ENCODE measurements around the gene HDAC9.

The HDAC9 gene

DNA sequence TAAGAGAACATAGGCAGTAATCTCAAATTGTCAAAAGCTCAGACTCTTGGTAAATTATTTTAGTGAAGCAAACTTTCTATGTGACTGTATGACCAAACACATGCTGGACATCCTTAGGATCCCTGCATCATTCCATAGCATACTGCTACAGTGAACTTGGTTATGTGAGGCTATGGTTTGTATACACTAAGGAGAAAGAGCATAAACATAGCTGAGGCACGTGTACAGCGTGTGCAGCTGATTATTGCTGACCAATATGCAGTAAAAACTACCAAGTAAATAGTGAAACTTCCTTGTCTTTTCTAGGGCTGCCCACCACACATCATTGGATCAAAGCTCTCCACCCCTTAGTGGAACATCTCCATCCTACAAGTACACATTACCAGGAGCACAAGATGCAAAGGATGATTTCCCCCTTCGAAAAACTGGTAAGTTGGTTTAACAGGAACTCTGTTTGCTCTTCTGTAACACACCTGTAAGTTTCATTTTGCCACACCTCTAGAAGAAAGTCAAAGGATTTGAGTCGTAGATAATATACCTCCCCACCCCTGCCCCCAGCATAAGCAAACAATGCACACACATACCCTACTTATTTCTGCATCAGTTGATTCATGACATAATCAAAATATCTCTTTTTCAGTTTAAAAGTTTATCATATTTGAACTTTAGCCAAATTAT, 98.2 kb downstream of the HDAC9 start:
- DNase-seq (ENCODE audit: low read depth) = no peak

DNA sequence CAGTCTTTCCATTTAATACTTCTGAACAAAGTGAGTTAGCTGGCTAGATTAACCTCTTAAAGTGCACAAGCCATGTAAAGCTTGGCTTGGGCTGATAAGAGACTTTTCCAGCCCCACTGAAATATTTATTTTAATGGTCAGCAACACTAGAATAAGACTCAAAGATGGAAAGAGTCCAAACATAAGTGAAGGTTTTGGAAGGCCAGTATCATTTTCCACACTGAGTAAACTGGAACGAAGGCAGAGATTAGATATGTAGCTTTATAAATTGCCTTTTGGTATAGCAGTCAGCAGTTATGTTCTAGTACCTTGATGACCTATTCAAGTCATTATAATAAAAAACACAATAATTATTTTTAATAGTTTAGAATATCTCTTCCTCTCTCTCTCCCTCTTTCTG, 102.2 kb downstream of the HDAC9 start:
- DNase-seq (ENCODE audit: low read depth) = no peak

DNA sequence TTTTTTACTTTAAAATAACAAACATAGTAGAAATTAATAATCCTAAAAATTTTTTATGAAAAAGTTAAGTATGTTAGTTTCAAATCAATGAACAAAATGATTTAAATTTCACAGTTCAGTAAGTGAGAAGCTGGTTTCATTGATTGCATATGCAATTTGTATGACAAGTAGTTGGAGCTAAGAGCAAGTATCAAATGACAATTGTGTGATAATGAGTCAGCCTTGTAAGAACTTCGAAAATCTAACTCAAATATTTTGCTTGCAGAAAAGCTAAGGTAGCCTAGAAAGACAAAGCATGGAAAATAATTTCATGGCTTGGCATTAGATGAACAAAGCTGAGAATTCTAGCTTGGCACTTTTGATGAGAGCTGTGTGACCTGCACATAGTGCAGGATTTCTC, 111.5 kb downstream of the HDAC9 start:
- no peak for DNase-seq (ENCODE audit: low read depth)

DNA sequence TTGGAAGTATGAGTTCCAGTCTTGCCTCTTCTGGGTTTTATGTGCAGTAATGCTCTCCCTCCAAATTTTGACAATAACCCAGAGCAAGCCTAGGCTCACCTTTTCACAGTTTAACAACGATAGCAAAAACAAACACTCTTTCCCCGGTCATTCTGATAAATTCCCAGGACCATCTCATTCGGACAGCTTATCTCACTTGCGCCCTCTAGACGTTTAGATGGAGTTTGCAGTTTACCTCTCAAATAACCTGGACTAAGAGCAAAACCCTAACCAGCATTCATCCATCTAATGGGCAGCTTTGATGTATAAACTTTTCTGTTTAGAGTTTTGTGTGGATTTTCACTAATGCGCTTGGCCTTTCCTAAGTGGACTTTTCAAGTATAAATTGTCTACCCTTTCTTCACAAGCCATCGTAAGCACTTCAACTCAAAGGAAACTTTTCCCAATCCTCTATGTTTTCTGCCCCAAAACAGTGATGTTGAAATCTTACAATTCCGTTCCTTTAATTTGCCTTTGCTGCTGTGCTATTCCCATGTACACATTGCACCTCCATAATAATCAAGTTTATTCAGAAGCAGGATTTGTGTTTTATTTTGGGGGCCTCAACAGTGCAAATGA, 114.9 kb downstream of the HDAC9 start:
- no peak for DNase-seq (ENCODE audit: low read depth)

DNA sequence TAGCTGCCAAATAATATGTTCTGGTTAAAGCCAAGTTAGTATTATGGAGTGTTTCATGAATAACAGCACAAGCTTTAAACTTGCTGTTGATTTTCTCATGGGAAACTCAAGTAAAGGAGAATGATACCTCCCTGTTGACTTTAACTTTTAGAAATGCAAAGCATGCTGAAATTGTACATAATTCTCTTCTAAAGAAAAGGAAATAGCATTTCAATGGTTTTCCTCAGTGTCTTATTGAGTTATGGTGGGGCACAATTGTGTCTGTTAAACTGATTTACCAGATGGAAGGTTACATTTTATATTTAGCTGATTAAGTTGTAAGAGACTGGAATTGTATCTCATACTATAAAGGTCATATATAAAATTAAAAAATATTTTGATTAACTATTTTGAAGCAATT, 119.3 kb downstream of the HDAC9 start:
- no peak for DNase-seq (ENCODE audit: low read depth)

DNA sequence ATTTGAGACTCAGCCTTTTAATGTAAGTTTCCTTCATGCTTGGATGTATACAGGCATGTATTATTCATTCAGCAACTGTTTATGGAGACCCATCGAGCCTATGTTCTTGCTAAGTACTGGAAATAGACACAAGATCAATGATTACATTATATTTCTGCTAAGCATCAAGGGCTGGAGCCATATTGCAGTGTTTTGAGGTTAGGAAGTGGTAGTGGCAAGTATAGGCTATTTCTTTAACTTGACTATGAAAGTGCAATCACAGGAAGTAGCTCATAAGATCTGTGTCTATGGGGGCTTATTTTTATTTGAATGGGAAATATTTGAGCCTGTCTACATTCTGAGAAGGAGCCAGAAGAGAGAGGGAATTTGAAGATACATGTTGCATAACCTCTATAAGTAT, 123.8 kb downstream of the HDAC9 start:
- DNase-seq (ENCODE audit: low read depth) = no peak

DNA sequence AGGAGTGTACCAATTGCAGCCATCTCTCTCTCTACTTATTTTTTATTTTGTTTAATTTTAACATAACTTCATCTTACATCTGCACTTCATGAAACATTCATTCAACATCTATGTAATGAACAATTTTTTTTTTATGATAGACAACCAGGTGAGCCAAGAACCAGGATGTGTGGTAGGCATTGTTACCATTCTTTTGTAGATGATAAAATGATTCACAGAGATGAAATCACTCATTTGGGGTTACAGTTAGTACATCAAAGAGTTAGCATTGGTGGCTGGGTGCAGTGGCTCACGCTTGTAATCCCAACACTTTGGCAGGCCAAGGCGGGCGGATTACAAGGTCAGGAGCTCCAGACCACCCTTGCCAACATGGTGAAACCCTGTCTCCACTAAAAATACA, 127.8 kb downstream of the HDAC9 start:
- no peak for DNase-seq (ENCODE audit: low read depth)

DNA sequence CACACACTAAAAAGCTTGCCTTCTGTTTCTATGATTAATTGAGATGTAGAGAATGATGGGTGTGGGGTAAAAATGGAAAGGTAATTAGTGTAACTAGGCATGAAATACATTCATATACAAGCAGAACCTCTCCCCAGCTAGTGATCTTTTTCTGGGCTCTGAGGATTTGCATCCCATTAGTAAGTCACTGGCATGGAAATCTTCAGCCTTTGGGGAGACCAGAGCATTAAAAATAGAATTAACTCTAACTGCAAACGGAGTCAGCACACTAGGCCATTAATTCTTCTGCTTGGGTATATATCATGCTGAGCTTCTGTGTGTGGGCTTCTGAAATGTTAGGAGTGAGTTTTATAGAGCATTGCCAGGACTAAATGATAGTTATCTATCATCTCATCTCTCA, 128.9 kb downstream of the HDAC9 start:
- no peak for DNase-seq (ENCODE audit: low read depth)

DNA sequence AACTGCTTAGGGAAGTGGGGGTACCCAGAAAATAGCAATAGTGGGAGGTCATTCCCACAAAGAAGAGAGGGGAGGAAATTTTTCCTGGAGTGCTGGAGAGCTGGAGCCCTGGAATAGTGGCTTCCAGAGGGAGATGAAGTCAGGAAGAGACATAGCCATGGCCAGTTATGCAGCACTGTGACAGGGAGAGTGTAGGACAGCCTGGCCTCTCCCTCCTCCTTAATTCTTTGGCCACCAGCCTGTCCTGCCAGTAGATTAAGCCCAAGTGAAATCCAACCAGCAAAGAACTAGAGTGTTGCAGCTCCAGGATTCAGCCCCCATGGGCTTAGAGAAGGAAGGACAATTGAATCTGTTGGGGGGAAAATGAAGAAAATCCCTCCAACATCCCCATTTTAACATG, 130.5 kb downstream of the HDAC9 start:
- no peak for DNase-seq (ENCODE audit: low read depth)

DNA sequence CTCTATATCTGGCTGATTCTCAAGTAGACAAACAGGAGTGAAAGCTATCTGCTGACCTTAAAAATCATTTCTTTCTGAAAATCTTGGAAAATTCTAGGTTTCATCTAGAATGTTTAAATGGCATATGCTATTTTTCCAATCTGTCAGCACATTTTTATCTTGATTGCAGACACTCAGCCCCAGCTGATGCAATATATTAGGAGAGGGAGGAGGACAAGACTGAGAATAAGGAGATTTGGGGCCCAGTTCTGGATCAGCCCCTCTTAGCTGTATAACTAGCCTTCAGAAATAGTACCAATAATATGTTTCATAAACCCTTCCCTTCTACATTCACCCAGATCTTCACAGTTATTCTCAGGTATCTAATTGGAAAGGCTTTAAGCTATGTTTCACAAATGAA, 131.2 kb downstream of the HDAC9 start:
- DNase-seq (ENCODE audit: low read depth) = no peak

DNA sequence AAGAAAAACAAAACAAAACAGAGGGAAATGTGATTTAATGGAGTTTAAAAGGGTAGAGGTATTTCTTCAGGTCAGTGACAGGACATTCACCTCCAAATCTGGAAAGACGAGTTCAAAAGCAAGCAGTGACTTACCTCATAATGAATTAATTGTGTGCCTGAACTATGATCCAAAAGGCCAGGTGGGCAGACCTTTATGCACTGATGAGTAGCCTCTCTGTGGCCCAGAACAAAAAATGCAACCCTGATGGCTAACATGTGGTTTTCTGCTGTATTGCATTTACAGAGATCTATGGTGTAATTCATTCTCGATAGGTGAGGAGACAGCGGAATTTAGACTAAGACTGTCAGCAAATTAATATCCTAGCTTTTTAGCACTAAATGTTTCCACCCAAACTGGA, 142.0 kb downstream of the HDAC9 start:
- DNase-seq (ENCODE audit: low read depth) = no peak

DNA sequence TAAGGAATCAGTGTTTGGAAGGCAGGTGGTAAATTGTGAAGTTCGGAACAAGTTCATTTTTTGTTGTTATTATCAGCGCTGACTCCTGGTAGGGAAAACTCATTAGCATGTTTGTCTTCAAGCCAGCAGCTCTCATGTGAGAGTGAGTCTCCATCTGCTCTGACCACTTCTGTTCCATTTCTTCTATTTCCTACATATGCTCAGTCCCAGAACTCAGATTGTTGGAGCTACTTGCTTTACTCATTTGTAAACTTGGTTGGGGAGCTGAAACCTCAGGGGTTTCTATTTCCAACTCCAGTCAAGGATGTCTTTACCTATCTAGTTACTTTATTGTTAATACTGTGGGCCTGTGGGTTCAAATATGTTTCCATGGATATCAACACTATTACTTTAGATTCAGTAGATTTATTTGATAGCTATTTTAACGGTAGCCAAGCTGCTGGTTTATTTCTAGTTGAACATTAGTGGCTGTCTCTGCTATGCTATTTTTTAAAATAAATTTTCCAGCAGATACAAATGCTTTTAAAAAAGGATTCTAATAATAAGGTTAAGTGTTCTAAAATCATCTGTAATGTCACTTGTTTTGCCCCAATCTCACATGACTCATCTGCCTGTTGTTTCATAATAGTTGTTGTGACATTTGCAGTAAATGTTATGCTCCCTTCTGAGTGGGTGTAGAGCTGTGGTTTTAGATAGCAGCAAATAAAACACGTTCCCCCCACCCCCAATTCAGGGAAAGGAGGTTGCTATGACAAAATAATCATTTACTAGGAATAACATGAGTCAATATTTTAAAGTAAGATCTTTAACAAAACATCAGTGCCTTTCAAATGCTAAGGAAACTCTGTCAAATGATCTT, 143.3 kb downstream of the HDAC9 start:
- no peak for DNase-seq (ENCODE audit: low read depth)

DNA sequence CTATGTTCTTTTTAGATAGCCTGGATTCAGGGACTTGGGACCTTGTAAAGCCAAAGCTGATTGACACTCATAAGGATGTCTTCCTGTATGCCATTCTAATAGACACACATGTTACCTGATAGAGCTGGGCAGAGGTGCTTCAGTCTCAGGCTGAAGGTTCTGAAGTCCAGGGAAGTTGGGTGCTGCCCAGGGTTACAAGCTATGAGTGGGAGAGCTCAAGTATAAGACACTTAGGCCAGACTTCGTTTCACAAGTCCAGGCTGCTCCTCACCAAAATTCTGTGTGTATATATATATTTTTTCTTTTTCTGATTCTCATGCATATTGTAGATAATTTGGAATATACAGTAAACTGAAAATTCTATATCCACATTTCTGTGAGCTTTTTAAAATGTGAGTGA, 144.2 kb downstream of the HDAC9 start:
- DNase-seq (ENCODE audit: low read depth) = no peak

DNA sequence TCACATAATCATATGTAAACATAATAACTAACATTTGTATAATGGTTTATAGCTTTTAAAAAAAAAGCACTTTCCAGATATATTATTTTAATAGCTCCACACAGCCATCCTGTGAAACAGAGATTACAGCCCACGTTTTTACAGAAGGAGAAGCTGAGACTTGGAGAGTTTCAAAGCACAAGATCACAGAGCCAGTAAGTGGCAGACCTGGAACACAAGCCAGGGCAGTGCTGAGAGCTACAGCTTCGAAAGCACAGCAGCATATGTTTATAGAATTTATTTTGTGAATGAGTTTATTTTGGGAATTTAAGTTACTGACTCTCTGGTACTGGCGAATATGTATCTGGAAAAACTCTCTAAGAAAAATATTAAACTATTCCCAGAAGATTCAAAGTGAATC, 149.4 kb downstream of the HDAC9 start:
- no peak for DNase-seq (ENCODE audit: low read depth)

DNA sequence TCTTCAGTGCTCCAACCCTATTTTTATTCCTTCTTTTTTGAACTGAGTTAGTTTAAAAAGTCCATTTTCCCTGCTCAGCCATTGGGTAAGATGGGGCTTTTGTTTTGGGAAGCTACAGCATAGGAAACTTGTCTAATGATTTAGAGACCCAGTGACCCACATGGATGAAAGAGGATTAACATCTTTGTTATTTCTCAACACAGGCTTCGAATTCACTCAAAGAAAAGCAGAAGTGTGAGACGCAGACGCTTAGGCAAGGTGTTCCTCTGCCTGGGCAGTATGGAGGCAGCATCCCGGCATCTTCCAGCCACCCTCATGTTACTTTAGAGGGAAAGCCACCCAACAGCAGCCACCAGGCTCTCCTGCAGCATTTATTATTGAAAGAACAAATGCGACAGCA, 152.0 kb downstream of the HDAC9 start:
- no peak for DNase-seq (ENCODE audit: low read depth)

DNA sequence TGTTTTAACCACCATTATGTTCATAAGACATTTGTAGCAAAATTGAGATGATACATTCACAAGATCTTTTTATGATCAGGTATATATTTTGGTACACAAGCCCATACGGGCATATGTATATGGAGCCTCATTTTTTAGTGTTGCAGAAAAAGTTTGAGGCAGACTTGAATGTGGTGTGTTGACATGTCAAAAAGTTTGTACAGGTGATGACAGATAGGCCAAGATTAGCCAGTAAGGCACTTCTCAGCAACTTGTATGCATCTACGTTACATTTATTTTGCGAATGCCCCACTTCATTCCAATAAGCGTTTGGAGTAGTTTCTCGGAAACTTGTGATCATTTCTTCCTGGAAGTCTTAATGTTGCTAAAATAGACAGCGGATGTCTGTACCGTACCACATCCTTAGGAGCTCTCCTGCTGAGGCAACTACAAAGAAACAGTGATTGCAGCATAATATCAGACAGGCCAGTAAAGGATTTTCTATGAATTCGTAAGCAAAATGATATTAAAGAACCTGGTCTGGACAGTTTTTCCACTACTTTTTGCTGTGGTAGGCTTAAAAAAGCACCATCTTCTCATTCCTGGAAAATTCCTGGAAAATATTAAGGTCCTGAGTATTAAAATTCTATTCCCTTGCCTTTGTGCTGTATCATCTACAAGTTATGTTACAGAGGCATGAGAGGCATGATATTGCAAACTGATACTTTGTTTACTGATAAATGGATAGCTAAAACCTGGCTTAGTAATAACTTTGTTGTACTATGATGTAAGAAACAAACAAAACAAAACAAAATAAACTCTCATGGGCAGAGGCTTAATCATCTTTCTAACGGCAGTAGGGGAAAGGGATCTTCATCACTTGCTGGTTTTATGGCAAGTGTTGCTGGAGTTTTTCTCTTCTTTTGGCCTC, 153.6 kb downstream of the HDAC9 start:
- DNase-seq (ENCODE audit: low read depth) = no peak

DNA sequence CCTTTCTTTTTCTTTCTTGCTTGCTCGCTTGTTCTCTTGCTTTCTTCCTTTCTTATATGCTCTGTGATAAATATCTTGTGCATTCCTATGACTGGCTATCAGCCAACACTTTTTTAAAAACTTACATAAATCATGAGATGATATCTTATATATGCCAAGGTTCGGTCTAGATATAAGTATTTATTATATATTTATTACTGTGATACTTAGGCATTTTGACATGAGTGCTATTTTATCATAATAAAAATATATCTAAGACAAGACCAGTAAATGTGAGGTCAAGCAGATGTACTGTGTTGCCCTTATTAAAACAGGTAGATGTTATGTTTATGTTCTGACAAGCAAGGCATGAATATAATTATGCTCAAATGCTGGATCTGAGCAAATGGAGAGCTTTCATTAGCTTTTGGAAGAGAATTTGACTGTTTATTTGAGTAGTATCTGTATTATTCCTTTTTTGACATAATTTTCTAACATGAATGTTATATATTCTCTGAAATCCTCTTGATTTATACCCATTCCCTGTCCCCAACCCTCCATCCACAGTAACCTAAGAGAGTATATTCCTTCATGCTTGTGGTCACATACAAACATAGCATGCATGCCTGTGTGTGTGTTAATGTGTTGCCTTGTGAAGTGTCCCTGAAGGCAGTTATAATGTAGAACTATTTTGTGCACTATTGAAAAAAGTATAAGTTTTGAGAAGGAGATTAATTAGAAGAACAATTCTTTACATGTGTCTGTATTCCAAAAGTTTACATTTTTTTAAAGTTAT, 158.0 kb downstream of the HDAC9 start:
- DNase-seq (ENCODE audit: low read depth) = no peak

DNA sequence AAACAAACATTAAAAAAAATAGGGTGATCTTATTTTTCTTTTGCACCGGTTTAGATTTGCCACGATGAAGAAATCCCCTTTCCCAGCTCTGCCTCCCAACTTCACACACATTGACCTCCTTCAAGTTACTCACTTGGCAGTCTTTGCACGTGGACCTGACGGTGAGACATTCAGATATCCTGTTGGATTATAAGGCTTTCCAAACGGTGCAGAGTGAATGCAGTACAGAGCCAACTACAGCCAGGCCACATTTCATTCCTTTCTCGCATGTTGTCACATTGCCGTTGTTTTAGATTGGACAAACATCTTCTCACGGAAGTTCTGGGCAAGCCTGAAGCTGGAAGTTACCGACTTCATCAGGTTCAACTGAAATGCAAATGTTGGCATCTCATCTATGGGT, 159.2 kb downstream of the HDAC9 start:
- DNase-seq (ENCODE audit: low read depth) = no peak

DNA sequence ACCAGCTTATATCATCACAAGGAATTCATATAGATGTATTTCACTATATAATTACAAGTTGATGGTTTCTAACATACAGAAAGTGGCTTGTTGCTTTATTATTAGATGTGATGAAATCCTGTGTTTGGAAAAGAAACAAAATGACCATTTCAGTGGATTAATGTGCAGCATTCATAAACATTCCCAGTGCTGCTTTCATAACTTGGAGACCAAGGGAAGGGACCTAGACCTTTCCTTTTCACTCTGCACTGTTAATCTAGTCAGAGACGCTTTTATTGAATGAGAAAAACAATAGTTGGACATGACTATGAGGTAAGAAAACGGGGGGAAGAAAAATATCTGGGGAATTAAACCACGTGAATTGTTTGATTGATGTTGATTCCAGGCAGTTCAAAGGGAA, 160.0 kb downstream of the HDAC9 start:
- no peak for DNase-seq (ENCODE audit: low read depth)

DNA sequence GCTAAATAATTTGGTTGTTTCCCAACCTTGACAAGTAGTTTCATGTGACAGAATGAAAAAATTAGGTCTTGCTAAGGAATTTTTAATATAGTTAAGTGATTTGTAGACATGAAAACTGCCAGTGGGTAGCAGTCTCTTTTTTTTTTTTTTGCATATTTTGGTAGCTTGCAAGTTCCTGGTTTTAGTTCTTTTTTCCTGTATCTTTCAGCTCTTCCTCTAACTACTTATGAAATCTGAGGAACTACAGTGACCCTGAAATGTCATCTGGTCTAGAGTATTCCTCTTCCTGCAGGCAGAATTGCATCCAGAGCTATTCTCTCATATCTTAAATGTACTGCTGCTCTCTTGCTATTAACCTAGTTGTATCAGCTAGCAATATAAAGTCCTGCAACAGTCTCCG, 160.4 kb downstream of the HDAC9 start:
- DNase-seq (ENCODE audit: low read depth) = no peak

DNA sequence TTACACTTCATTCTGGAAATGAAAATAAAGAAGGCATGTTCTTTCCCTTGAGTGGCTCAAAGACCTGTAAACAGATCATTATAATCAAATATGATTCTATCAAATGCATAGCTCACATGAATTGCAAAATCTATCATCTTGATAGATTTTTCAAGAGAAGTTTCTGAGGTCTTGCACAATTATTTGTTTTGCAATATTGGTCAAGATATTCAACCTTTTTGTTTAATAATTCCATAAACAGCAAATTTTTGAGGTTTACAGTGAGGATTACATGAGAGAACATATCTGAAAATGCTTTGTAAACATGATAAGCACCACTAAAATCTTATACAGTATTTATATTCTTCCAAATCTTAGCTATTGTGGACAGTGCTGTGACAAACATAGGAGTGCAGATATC, 160.8 kb downstream of the HDAC9 start:
- DNase-seq (ENCODE audit: low read depth) = no peak

DNA sequence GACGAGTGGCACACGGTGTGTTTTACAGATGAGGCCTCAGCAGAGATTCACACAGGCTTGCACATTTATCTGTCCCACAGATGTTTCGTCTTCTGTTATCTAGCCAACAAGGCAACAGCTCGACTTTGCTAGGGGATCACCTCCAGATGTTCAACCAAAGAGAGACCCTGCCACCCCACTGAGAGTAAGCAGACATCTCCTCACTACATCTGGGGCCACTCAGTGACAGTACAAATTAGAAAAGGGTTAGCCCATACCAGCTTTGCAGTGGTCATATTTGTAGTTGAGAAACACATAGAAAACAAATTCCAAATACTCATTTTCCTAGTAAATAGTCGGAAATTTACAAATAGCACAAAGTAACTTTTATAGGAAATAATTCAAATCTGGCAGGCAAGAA, 164.2 kb downstream of the HDAC9 start:
- DNase-seq (ENCODE audit: low read depth) = no peak
